COLO668 (cell line): ENCODE measurements around the gene EPS8L2.
A peak's percentile ranks its signal among the peaks of the same experiment; 100 is the strongest.

Experiments
- DNase-seq: peaks from one replicate; lab custom pipeline; 2025; ENCODE audit not compliant: unreplicated experiment; lab: John Stamatoyannopoulos, UW

EPS8L2 gene

DNA sequence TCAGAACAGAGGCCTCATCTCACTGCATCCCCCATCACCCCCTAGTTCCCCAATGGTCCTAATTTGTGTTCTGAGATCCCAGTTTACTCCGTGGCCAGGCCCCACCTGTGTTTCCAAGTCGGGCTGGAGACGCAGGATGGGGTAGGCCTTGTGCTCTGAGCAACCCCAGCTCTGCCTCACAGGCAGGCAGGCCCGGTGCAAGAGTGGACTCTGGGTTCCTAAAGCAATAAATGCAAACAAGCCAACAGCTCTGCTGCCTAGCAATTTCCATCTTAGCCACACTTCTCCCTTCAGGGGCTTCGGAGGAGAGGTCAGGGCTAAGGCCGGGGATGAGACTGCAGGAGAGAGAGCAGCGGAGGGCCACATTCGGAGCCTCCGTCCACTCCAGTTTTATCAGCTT is 2.5 kb upstream of the EPS8L2 start:
- no peak for DNase-seq

DNA sequence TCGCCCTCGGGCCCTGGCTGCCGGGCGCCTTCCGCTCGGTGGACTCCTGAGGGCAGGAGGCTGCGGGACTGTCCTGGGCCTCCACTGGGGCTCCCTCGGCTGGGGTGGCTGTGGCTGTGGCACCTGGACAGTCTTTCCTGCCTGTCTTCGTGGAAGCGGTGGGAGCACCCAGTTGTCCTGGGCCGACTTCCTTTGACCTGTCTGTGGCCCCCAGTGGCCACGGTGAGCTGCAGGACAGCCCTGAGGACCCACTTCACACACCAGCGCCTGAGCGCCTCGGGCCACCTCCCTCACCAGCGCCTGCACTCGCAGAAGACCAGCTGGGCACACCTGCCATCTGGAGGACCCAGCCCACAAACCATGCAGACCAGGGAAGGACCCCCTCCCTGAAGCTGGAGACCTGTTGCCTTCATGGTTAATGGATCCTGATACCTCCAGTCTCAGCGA is 1.8 kb upstream of the EPS8L2 start:
- DNase-seq: peak; percentile 14

DNA sequence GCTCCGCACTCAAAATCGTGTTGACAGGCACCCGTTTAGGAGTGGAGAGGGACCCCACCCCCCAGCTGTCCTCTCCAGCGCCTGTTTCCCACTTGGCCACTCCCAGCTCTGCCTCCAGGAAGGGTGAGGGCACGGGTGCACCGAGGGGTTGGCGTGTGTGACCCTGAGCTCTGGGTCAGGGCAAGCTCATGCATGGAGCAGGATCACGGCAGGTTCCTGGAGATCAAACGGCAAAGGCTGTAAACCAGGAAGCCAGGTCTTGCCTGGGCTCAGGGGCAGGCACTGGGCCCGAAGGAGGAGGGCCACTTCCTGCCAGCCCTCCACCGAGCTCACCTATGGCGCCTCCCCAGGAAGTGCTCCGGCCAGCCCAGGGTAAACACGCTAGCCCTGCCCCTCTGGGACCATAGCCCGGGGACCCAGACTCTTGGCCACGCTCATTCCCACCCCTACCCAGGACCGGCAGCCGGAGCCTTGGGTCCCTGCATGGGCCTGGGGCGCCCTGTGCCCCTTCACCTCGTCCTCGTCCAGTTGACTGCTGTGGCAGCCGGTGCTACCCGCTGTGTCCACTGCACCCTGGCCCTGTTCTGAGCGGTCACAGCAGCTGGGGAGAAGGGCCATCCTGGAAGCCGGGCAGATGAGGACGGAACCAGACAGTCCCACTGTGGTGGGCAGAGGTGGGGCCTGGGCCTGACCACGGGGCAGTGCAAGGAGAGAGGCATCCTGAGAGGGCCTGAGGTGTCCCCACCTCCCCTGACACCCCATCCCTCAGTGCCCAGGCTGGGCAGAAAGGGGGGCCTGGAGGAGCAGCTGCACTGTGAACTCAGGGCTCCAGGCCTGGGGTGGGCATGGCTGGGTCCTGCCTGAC is 1.0 kb upstream of the EPS8L2 start:
- DNase-seq: peak; percentile 57

DNA sequence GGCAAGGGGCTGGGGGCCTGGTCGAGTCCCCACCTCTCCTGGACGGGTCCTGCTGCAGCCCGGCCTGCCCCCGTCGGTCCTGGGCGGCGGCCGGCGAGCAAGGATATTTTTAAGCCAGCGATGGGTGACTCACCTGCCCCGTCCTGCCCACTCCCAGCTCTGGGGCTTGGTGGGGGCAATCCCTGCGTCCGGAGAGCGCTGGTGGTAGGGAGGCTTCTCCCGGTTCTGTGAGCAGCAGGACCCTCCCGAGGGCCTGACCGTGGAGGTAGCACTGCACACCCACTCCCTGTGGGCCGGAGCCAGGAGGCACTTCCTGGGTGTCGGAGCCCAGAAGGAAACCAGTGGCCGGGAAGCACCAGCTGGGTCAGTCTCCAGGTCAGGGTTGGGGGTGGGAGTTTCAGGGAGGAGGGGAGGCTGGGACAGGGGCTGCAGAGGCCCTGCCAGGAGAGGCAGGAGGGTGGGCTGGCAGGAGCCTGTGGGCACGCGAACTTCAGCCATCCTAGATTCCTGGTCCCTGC is 467 bp downstream of the EPS8L2 start:
- DNase-seq: peak; percentile 2

DNA sequence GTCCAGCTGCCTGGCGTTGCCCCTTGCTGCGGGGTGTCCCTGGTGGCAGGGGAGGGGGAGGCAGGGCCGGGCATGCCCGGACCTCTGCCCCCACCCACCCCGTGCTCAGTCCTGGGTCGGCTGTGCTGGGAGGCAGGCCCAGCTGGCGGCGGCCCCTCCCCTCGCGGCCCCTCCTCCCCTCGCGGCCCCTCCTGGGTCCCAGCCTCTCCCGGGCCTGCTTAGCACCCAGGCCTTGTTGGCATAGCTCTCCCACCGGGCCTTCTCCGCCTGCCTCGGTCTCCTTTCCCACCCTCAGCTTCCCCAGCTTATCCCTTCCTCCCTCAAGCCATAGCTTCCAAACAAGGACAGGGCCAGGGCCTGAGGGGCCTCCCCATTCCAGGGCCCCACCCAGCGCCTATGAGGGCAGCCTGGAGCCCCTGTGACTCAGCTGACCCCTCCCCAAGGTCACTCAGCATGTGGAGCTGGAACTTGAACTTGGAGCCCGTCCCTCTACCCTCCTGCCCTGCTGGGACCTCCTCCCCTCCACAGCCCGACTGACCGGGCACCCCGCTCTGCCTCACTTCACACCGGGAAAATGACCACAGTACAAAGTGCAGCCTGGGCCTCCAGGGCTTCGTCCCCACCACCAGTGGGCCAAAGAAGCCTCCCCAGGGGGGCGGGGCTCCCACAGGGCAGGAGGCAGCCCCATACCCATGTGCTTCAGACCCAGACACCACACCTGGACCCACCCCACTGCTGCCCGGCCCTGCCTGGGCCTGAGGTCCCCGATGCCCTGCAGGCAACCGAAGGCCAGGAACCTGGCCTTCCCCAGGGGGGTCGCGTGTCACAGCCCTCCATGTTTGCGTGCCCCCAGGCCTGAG is 1.2 kb downstream of the EPS8L2 start:
- DNase-seq: peak; percentile 11

DNA sequence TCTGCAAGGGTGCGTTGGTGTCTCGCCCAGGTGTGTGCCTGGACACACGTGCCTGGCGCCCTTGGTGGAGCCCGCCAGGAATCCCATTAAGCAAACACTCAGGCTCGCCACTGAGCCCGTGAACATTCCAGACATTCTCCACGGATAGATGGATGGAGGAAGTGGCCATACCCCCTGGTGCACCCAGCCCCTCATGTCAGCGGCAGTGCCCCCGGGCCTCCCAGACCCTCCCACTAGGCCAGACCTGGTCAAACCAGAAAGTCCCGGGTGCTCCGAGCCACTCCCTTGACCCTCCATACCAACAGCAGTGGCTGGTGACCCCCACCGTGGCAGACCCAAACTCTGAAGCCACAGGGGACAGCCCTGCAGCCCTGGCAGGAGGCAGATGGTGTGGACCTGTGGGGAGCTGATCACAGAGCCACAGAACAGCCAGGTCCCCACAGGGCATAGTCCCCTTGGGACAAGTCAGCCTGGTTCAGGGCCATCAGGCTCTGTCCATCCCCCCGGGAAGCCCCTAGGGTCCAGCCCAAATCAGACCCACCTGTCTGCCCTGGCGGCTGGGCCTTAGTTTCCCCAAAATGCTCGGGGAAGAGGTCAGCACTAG is 1.9 kb downstream of the EPS8L2 start:
- peak; percentile 11 for DNase-seq

GRCh38 chr11:708511-708910 is 2.5 kb downstream of the EPS8L2 start:
- DNase-seq: peak; percentile 1

DNA sequence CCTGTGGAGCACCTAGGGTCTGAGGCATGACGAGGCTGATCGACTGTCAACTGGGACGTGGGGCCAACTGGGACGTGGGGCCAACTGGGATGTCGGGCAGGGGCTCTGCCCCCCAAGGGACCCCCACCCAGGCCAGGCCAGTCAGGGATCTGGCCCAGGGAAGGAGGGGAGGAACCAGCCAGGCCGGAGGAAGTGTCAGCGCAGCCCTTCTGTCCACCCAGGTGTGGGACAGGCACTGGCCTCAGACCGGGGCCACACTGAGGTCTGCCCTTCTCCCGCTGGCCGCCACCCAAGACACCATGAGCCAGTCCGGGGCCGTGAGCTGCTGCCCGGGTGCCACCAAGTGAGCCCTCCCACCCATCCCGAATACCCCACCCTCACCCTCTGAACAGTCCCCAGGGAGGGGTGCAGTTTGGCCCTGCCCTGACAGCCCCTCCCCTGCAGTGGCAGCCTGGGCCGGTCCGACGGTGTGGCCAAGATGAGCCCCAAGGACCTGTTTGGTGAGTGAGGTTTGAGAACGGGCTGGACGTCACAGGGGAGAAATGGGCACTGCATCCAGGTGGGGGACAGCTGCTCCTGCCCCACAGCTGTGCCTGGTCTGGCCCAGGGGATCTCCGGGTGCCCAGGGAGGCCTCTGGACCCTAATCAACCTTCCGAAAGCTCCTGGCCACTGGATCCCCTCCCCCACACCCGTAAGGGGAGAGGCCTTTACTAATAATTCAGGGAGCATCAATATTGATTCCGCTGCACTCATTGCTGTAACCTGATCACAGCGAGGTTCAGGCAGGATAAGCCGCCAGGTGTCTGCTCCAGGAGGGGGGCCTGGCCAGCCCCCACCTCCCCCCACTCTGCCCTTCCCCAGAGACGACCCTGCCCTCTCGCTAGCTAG is 3.3 kb downstream of the EPS8L2 start:
- DNase-seq: peak; percentile 45

- no peak for DNase-seq
These were observed 8.4 kb downstream of the EPS8L2 start for GRCh38 chr11:714436-714835.

DNA sequence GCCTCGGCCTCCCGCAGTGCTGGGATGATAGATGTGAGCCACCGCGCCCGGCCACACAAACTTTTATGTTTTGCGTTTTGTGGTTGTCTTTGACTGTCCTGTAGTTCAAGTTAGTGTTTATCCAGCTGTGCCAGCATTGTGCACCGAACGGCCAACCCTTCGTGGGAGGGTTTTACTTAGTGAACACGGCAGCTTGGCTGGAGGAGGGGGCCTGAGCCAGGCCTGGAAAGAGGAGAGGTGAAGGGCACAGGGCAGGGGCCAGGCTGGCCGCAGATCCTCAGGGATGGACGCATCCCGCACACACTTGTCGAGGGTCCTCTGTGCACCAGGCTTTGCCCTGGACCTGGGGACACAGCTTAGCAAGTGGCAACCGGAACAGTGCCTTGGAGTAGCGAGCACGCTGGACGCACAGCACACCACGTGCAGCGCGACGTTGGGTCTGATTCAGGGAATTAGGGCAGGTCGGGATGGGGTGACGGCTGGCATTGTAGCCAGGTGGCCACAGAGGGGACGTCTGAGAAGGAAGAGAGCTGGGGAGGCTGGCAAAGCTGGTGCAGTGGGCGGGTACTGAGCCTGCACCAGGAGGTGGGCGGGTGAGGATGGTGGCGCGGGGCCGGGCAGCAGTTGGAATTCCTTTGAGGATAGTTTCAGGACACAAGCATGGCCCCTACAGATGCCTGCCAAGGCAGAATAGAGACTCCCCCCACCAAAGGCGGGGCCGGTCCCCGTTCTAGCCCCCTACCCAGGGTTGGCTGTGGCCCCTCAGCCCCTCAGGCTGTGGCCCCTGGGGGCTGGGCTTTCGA is 13.4 kb downstream of the EPS8L2 start:
- peak; percentile 10 for DNase-seq

GRCh38 chr11:720017-720641 is 14.1 kb downstream of the EPS8L2 start:
- DNase-seq: no peak

DNA sequence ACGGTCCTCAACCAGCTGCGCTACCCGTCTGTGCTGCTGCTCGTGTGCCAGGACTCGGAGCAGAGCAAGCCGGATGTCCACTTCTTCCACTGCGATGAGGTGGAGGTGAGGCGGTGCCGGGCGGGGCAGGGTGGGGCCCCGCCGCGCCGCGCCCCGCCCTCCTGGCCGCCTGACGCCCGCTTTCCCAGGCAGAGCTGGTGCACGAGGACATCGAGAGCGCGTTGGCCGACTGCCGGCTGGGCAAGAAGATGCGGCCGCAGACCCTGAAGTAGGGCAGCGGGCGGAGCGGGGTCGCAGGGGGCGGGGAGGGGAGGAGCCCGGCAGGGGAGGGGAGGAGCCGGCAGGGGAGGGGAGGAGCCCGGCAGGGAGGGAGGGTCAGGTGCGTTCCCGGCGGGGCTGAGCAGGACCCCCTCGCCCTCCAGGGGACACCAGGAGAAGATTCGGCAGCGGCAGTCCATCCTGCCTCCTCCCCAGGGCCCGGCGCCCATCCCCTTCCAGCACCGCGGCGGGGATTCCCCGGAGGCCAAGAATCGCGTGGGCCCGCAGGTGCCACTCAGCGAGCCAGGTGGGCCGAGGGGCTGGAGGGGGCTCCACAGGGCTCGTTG is 14.7 kb downstream of the EPS8L2 start:
- peak; percentile 5 for DNase-seq

DNA sequence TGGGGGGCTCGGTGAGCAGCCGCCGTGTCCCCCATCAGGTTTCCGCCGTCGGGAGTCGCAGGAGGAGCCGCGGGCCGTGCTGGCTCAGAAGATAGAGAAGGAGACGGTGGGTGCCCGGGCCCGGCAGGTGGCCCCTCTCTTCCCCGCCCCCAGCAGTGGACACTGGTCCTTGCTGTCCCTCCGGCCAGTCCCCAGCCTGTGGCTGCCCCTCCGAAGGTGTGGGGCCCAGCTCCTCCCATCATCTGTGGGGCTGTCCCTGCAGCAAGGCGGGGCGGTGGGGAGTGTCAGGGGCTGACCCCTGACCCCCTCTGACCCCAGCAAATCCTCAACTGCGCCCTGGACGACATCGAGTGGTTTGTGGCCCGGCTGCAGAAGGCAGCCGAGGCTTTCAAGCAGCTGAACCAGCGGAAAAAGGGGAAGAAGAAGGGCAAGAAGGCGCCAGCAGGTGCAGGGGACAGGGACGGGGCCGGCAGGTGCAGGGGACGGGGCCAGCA is 15.3 kb downstream of the EPS8L2 start:
- no peak for DNase-seq

GRCh38 chr11:721741-722345 is 15.8 kb downstream of the EPS8L2 start:
- peak; percentile 74 for DNase-seq

- DNase-seq: peak; percentile 27
These were observed 16.3 kb downstream of the EPS8L2 start for GRCh38 chr11:722346-722811.

GRCh38 chr11:723120-723883 is 17.3 kb downstream of the EPS8L2 start:
- peak; percentile 9 for DNase-seq
